ENCODE results near the gene PPFIA2. TPM values are rescaled to one million over a fixed set of nuclear protein-coding genes. Genes with fewer than 3 reads are reported as not detected.

PPFIA2 gene
- total RNA-seq, 4 donors from 2014 or later, result 0.69 to 9.1 (median 1.2) TPM

DNA sequence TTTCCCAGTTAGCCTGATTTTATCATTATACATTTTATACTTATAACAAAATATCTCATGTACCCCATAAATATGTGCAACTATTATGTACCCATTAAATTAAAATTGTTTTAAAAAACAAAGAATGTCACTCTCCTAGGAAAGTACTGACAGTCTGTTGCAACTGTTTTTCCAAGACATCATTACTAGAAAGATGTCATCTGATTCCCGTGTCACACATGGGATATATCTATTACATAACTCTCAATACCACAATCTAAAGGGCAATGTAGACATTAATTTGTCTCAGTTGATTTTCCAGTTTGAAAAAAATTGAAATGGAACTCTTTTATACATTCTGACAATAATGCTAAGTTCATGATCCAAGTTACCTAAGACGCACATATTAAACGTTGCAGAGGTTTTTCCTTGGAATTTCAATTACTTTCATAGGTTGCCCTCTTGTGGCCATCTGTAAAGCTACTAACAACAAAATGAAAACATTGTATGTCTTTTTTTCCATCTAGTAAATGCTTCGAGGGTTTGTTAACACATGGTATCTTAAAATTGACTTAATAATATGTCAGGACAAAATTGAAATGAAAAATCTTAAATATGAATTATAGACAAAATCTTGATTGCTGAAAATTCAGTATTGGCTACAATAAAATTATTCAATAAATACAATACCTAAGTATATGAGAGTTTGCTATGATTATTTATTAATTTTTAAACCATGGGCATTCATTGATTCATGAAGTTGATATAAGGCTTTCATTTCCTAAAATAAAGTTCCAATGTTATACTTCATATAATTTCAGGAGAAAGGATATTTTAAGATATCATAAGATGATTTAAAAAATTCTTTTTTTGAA, 131.6 kb downstream of the PPFIA2 start:
- ATAC-seq (ENCODE audit: low FRiP score) (no peak), DNase-seq (ENCODE audit: low spot score) (no peak)
- TF ChIP-seq, protein P1, sequence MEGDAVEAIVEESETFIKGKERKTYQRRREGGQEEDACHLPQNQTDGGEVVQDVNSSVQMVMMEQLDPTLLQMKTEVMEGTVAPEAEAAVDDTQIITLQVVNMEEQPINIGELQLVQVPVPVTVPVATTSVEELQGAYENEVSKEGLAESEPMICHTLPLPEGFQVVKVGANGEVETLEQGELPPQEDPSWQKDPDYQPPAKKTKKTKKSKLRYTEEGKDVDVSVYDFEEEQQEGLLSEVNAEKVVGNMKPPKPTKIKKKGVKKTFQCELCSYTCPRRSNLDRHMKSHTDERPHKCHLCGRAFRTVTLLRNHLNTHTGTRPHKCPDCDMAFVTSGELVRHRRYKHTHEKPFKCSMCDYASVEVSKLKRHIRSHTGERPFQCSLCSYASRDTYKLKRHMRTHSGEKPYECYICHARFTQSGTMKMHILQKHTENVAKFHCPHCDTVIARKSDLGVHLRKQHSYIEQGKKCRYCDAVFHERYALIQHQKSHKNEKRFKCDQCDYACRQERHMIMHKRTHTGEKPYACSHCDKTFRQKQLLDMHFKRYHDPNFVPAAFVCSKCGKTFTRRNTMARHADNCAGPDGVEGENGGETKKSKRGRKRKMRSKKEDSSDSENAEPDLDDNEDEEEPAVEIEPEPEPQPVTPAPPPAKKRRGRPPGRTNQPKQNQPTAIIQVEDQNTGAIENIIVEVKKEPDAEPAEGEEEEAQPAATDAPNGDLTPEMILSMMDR (IDR thresholded peaks at IDR 0.05), result no peak

DNA sequence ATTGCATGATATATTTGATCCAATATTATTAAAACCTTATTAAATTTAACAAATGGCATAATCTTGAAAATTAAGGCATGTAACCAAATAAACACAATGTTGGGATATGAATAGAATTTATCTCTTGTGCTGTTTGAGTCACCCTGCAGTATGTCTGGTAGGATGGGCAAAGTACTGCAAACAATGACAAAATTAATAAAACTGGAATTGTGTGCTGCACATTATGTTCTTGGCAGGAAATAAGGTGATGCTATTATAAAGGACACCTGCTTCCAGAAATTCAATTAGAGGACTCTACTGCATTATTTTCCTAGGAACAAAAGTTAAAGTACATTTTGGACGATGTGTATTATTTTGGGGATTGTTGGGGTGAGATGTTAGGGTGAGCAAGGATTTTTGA, 132.7 kb downstream of the PPFIA2 start:
- no peak for ATAC-seq (ENCODE audit: low FRiP score)
- TF ChIP-seq, protein P1 (IDR thresholded peaks at IDR 0.05), result no peak
- DNase-seq (ENCODE audit: low spot score), result no peak

DNA sequence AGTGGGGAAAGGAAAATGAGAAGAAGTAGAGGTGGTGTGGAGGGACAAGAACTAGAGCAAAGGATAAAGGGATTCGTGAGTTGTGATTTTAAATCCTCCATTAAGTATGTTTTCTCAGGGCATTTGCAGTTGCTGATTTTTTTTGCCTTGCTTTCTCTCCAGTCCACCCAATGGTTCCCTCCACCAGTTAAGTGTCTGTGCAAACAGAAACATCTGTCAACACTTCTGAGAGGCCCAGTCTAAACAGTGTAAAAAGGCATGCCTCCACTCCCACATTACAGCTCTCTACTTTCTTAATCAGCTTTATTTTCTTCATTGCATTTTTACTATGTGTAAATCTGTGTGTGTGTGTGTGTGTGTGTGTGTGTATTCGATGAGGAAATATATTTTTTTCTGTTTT, 141.2 kb downstream of the PPFIA2 start:
- DNase-seq (ENCODE audit: low spot score) (no peak), ATAC-seq (ENCODE audit: low FRiP score) (no peak)
- TF ChIP-seq, protein P1 (IDR thresholded peaks at IDR 0.05), result no peak

DNA sequence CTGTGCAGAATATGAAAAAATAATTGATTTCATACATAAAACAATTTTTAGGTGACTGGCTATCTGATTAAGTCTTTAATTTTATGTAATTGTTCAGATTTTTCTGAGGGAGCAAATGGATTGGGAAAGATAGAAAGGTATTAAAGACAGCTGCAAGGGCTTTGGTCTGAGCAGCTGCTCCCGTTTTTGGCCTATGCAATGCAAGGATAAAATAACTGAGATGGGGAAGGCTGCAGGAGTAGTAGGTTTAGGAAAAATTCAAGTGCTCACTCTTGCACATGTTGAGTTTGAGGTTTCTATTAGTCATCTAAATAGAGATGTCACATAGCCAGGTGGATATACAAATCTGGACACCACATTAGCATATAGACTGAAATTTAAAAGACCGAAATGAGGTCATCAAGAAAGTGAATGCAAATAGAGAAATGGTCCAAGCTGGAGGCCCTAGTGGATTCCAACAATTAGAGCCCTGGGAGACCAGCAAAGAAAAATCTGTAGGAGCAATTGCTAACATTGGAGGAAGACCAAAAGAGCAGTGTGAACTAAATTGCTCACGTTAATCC, 144.0 kb downstream of the PPFIA2 start:
- ATAC-seq (ENCODE audit: low FRiP score) (no peak), DNase-seq (ENCODE audit: low spot score) (no peak)
- TF ChIP-seq, protein P1 (IDR thresholded peaks at IDR 0.05), result no peak

DNA sequence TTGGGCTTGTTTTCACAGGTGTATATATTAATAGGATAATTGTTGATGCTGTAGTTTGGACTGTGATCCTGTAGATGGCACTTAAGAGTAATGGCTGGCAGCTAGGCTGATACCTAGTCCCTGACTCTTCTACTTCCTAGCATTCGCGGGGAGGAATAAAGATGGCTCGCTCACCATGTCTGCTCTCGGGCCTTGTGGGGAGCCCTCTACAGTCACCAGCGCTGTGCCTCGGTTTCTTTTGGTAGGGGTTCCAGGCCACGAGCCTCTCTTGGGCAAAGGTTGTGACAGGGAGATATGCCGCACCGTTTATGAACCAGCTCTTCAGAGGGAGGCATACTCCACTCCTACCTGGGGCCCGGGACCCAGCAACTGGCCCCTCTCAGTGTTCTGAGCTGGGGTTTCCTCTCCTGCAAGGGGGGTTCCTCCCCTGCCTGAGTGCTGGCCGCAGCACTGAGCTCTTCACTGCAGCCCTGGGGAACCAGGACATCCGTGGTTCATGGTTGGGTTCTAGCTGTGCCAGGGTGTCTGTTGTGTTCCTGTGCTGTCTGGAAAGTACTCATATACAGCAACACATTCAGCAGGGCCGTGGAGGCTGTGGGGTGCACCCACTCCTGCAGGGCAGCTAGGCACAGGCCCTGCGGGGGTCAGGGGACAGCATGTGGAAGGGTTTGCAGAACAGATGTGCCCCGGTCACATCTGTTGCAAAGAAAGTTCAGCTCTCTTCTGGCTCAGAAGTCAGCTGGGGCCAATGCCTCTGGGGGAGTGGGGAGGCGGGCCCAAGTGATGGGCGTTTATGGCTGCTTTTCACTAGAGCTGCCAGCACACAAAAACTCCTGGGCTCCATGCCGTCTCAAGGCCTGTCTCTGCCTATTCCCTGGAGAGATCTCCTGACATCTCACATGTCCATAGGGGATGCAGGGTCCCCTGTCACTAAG, 147.9 kb downstream of the PPFIA2 start:
- TF ChIP-seq, protein P1 (IDR thresholded peaks at IDR 0.05), result no peak
- DNase-seq (ENCODE audit: low spot score) (no peak), ATAC-seq (ENCODE audit: low FRiP score) (no peak)

DNA sequence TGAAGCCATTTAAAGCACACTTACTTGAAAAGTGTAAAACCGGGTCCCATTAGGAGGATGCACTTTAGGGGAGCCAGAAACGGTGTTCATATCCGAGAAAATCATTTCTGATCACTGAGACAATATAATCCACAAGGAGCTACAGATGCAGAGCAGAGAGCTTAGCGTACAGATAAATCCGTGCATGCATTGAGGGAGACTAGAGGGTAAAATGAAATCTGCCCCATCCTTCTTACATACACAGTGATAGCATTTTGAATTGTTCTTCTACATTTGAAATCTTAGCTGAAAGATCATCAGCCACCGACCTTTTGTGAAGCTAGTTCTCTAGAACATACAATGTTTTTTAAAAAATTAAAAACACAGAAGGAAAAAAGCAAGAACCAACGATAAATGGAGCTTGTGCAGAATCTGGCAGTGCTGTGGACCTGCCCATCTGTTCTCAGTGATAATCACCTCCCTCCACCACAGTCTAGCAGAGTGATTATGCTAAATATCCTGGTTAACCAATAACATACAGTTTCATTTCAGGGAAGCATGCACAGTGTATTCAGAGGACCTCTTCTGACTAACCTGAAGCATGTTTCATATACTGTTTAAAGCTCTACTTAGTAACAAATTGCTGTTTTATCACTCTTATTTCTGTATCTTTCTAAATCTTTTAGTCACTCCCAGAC, 161.1 kb downstream of the PPFIA2 start:
- TF ChIP-seq, protein P1 (IDR thresholded peaks at IDR 0.05), result no peak
- no peak for ATAC-seq (ENCODE audit: low FRiP score)
- no peak for DNase-seq (ENCODE audit: low spot score)

Data from omental fat pad (tissue), 4 donors.